Fibroblast of mammary gland (primary cell): ENCODE measurements around the gene TBC1D1.
A peak's percentile ranks its signal among the peaks of the same experiment; 100 is the strongest.

Source experiments
- DNase-seq: peaks from one replicate; pipeline ENCODE4 v3.0.0-alpha.2; 2010; ENCODE audit warnings: low read depth
- H3K4me3 ChIP-seq: 2 replicates; pipeline ENCODE4 v1.5.1; 2011; ENCODE audit warnings: low read depth, mild to moderate bottlenecking, low read length, moderate library complexity; ENCODE audit not compliant: control insufficient read depth
- TF ChIP-seq, protein P1 (sequence below): conservative IDR thresholded peaks from 2 replicates; pipeline ENCODE4 v1.5.1; 2011; ENCODE audit warnings: low read depth, low read length, inconsistent platforms; ENCODE audit not compliant: control insufficient read depth, insufficient read depth

Gene TBC1D1

DNA sequence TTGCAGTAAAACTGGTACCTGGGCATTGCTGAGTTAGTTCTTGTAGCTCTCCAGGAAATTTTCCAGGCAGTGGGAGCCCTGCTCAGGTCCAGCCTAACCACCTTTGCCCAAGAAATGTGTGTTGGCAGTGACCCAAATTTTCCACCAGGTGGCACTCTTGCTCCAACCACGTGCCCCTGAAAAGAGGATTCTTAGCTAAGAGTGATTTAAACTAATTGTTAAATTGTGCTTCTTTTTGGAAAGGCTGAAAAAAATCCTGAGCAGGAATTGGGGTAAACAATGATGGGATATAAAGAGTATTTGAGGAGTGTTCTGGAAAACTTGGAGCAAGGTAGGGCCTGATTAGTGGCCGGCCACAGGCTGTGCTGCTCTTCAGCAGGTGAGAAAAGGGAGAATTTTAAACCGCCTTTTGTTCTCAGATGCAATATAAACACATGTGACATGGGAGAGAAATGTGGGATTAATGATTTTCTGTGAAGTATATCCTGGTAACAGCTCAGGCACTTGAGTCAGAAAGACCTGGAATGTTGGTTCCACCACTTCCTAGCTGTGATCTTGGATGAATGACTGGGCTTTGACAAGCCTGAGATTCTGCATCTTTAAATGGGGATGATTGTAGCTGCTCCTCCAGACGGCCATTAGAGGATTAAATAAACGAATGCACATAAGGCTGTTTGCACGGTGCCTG, 288.9 kb downstream of the TBC1D1 start:
- TF ChIP-seq, protein P1, sequence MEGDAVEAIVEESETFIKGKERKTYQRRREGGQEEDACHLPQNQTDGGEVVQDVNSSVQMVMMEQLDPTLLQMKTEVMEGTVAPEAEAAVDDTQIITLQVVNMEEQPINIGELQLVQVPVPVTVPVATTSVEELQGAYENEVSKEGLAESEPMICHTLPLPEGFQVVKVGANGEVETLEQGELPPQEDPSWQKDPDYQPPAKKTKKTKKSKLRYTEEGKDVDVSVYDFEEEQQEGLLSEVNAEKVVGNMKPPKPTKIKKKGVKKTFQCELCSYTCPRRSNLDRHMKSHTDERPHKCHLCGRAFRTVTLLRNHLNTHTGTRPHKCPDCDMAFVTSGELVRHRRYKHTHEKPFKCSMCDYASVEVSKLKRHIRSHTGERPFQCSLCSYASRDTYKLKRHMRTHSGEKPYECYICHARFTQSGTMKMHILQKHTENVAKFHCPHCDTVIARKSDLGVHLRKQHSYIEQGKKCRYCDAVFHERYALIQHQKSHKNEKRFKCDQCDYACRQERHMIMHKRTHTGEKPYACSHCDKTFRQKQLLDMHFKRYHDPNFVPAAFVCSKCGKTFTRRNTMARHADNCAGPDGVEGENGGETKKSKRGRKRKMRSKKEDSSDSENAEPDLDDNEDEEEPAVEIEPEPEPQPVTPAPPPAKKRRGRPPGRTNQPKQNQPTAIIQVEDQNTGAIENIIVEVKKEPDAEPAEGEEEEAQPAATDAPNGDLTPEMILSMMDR, result peak; percentile 94
- H3K4me3 ChIP-seq, result no peak overlapping the region
- DNase-seq, result peak; percentile 78

DNA sequence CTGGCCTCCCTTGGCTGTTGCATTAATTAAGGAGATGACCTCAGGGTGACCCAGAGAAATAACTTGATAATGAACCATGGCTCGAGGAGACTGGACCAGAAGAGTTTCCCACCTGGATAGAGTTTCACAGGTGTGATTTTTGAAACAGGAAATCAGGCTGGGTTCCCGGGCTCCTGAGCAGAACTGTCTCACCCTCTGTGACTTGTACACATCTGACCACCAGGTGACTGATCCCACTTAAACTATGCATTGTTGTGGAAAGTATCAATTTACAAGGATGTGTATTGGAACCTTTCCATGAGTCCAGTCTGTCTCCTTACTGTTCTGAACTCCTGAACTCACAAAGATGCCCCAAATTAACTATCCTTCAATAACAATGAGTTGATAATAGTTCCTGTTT, 289.6 kb downstream of the TBC1D1 start:
- peak; percentile 50 for DNase-seq
- TF ChIP-seq, protein P1, result no peak
- no peak overlapping the region for H3K4me3 ChIP-seq

DNA sequence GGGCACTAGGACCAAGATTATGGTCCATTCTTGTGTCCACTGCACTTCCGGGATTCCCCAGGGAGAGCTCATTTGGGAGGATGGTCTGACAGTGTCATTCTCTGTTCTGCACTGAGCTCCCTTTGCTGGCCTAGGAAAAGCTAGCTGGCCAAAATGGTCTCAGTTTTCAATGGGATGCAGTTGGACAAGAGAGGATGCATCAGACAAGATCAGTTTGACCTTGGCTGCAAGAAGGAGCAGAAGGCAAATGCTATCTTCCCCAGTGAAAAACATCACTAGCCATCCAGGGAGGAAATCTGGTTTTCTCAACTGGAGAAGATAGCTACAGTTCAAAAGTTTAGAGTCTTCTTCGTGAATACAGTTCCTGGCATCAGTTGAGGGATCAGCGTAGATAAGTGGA, 290.4 kb downstream of the TBC1D1 start:
- TF ChIP-seq, protein P1, result no peak
- no peak overlapping the region for H3K4me3 ChIP-seq
- DNase-seq, result no peak

DNA sequence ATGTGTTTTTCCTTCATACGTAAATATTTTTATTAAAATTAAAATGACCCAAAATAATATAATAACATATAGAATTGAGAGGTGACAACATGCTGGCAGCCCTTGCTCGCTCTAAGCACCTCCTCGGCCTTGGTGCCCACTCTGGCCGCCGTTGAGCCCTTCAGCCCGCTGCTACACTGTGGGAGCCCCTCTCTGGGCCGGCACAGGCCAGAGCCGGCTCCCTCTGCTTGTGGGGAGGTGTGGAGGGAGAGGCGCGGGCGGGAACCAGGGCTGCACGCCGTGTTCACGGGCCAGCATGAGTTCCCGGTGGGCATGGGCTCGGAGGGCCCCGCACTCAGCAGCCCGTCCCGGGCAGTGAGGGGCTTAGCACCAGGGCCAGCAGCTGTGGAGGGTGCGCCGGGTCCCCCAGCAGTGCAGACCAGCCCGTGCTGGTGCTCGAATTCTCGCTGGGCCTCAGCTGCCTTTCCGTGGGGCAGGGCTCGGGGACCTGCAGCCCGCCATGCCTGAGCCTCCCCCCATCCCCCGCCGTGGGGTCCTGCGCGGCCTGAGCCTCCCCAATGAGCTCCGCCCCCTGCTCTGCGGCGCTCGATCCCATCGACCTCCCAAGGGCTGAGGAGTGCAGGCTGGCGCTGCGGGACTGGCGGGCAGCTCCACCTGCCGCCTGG, 291.6 kb downstream of the TBC1D1 start:
- DNase-seq, result no peak
- TF ChIP-seq, protein P1, result no peak
- H3K4me3 ChIP-seq, result no peak overlapping the region

DNA sequence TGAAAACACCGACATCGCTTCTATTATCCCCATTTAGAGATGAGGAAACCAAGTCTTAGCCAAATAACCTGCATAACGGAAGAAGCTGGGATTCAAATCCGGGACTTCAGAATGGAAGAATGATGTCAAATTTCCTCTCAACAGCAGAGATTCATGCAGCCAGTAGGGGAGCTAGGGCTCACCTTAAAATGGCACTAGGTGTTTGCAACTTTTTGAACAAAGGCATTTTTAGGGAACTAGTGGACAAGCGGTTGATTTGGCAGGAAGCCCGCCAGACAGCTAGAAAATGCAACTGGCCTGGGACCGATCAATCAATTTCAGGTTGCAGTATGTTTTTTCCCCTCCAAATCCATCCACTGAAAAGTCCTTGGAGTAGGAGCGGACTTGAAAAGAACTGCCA, 293.5 kb downstream of the TBC1D1 start:
- H3K4me3 ChIP-seq, result no peak overlapping the region
- TF ChIP-seq, protein P1, result peak; percentile 39
- DNase-seq, result no peak

DNA sequence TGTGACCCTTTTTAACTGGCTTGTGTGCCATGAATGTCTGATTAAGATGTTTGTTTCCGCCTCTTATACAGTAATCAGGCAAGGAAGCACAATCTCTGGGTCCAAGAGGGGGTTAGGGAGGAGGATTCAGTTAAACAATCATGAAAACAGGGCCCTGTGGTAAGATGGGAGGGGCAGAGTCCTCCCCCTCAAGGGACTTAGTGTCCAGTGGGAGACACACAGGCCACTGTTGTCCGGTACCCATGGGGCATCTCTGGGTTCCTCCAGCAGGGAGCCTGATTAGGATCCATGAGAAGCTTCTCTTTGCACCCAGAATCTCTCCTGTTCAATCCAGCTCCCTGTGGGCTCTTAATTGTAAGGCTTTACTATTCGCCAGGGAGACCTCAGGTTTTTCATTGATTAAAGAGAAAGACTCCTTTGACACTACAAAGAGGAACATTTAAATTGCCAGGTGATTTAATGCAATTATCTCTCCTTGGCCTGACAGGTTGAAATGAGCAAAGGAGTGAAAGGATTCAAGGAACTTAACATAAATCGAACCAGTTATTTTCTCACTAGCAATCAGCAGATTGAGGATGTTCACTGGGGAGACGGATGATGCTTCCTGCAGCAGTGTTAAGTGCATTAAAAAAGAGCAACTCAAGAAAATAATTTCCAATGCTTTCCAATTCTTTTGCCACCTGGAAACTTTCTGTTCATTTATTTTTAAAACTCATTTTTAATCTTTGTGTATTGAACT, 294.7 kb downstream of the TBC1D1 start:
- no peak for DNase-seq
- TF ChIP-seq, protein P1, result no peak
- no peak overlapping the region for H3K4me3 ChIP-seq
